Measurements from ENCODE around the gene MARVELD1. TPM values are rescaled to one million over a fixed set of nuclear protein-coding genes. Genes with fewer than 3 reads are reported as not detected.

MARVELD1 gene
- total and polyA plus RNA-seq, 11 donors: 3.0 to 17.2 (median 6.8) TPM

GRCh38 chr10:97686962-97687784 is 26.4 kb upstream of the MARVELD1 start, which contains the start of gene AVPI1:
AVPI1 (minus strand) TSS chr10:97687241; CDS start chr10:97679905, 7,336 bp downstream.
- H3K27me3 ChIP-seq: no peaks in the 10 kb centered on the region
- H3K4me1 ChIP-seq: peaks cover 0 to 73% (median 45%) of the 10 kb centered on the region in 12 donors
- ATAC-seq: peak; percentile 92 to 96 (median 95)
- H3K27ac ChIP-seq: peak within 1 kb of the TSS; percentile 76 to 93 (median 86)
- DNase-seq: peak; percentile 97 to 99 (median 98)
- H3K4me3 ChIP-seq: peak within 1 kb of the TSS; percentile 49 to 86 (median 74)
- no peaks in the 10 kb centered on the region for H3K36me3 ChIP-seq
- WGBS, 4 donors: 0 to 1% (median 1%) methylated on average over 47 to 78 of the region's 78 CpGs
- intact Hi-C loops (cut with DNase I): loop anchor here in 2 of 10 donors (1.0 to 5.0 kb wide), 2 partner anchors 27 to 45 kb away; partner anchors contain the start of gene PI4K2A (in 1 of the 2)
- no peaks in the 10 kb centered on the region for H3K9me3 ChIP-seq
- TF ChIP-seq CTCF (IDR thresholded peaks at IDR 0.05) (no peak), POLR2A (IDR thresholded peaks at IDR 0.05) (peak; percentile 87 to 99)

- WGBS, 4 donors: 43 to 48% (median 46%) methylated on average over 14 of the region's 14 CpGs
- H3K4me3 ChIP-seq: peak overlapping the region in 11 of 12 donors; percentile 58 to 86 (median 76)
- peaks cover 0 to 71% (median 44%) of the 10 kb centered on the region in 12 donors for H3K4me1 ChIP-seq
- DNase-seq: no peak
- TF ChIP-seq CTCF (IDR thresholded peaks at IDR 0.05) (no peak), POLR2A (IDR thresholded peaks at IDR 0.05) (no peak)
- peak overlapping the region; percentile 58 to 93 (median 85) for H3K27ac ChIP-seq
- H3K9me3 ChIP-seq: peaks cover 0 to 4% (median 0%) of the 10 kb centered on the region in 12 donors
- H3K36me3 ChIP-seq: no peaks in the 10 kb centered on the region
- peak in 1 of 4 donors; percentile 3 for ATAC-seq
- intact Hi-C loops (cut with DNase I): loop anchor here in 2 of 10 donors (1.0 to 5.0 kb wide), 2 partner anchors 26 to 46 kb away; partner anchors contain the start of gene PI4K2A (in 1 of the 2)
- H3K27me3 ChIP-seq: no peaks in the 10 kb centered on the region
Observed at GRCh38 chr10:97687785-97688781, 25.4 kb upstream of the MARVELD1 start.

GRCh38 chr10:97689559-97690020 is 23.9 kb upstream of the MARVELD1 start:
- TF ChIP-seq POLR2A (IDR thresholded peaks at IDR 0.05): no peak
- no peak for TF ChIP-seq CTCF (IDR thresholded peaks at IDR 0.05)
- ATAC-seq: no peak
- peaks cover 0 to 11% (median 0%) of the 10 kb centered on the region in 12 donors for H3K9me3 ChIP-seq
- 79 to 94% (median 90%) methylated on average over 5 of the region's 5 CpGs for WGBS, 4 donors
- no peak overlapping the region for H3K4me3 ChIP-seq
- no peaks in the 10 kb centered on the region for H3K27me3 ChIP-seq
- no peak for DNase-seq
- H3K4me1 ChIP-seq: peaks cover 0 to 56% (median 31%) of the 10 kb centered on the region in 12 donors
- peak overlapping the region in 3 of 12 donors; percentile 91 to 93 (median 91) for H3K27ac ChIP-seq
- intact Hi-C loops (cut with DNase I): loop anchor here in 1 of 10 donors (5.0 kb wide), 1 partner anchor 47 kb away; the partner anchor contains the start of gene PI4K2A
- no peaks in the 10 kb centered on the region for H3K36me3 ChIP-seq

Data from heart left ventricle (tissue), 16 donors.